ENCODE results near the gene TTC24.
A peak's percentile ranks its signal among the peaks of the same experiment; 100 is the strongest.

TTC24 gene

DNA sequence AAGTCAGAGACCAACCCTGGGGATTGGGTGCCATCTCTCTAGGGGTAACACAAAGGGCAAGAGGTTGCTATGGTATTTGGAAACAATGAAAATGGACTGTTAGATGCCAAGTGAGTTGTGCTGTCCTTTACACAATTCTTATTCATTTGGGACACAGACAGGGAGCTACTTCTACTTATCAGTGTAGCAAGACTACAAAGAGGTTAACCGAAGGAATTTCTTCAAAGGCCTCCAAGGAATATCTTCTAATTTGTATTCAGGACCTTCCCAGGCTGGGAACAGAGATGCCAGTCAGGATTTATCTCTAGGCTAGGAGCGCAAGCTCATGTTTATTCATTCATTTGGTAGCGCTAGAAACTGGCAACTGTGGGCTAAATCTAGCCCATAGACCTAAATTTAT is 14.7 kb downstream of the TTC24 start:
- DNase-seq (ENCODE audit: low read depth) = no peak
- TF ChIP-seq CTCF (conservative IDR thresholded peaks at IDR 0.05; ENCODE audit: control insufficient read depth, insufficient read depth, low read depth, low read length) = no peak

GRCh38 chr1:156595016-156595415 is 15.5 kb downstream of the TTC24 start:
- TF ChIP-seq CTCF (conservative IDR thresholded peaks at IDR 0.05; ENCODE audit: control insufficient read depth, insufficient read depth, low read depth, low read length) = no peak
- DNase-seq (ENCODE audit: low read depth) = no peak
- H3K4me3 ChIP-seq (ENCODE audit: control insufficient read depth, low read depth, low read length) = no peak overlapping the region

More for the DNA sequence above, 14.7 kb downstream of the TTC24 start:
- no peak overlapping the region for H3K4me3 ChIP-seq (ENCODE audit: control insufficient read depth, low read depth, low read length)

DNA sequence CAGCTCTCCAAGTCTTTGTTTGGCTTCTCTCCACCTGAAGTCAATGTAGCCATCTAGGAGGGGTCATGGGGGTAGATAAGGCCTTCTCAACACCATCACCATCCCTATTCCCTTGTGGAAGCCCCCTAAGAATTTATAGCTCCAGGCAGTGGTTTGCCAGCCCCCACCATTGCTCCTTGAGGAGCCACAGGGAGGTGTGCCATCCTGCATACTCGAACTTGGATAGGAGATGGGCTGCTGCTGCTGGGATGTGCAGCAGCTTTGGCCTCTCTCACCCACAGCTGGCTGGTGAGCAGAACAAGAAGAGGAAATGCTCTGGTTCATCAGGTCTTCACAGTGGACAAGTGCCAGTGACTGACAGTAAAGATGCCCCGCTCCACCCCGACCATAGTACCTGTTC is 16.9 kb downstream of the TTC24 start:
- no peak for DNase-seq (ENCODE audit: low read depth)
- H3K4me3 ChIP-seq (ENCODE audit: control insufficient read depth, low read depth, low read length) = no peak overlapping the region
- TF ChIP-seq CTCF (conservative IDR thresholded peaks at IDR 0.05; ENCODE audit: control insufficient read depth, insufficient read depth, low read depth, low read length) = no peak

GRCh38 chr1:156598125-156598524 is 18.6 kb downstream of the TTC24 start:
- no peak for TF ChIP-seq CTCF (conservative IDR thresholded peaks at IDR 0.05; ENCODE audit: control insufficient read depth, insufficient read depth, low read depth, low read length)
- H3K4me3 ChIP-seq (ENCODE audit: control insufficient read depth, low read depth, low read length) = no peak overlapping the region
- DNase-seq (ENCODE audit: low read depth) = no peak

GRCh38 chr1:156598731-156599432 is 19.4 kb downstream of the TTC24 start:
- no peak for DNase-seq (ENCODE audit: low read depth)
- no peak overlapping the region for H3K4me3 ChIP-seq (ENCODE audit: control insufficient read depth, low read depth, low read length)
- TF ChIP-seq CTCF (conservative IDR thresholded peaks at IDR 0.05; ENCODE audit: control insufficient read depth, insufficient read depth, low read depth, low read length) = no peak

DNA sequence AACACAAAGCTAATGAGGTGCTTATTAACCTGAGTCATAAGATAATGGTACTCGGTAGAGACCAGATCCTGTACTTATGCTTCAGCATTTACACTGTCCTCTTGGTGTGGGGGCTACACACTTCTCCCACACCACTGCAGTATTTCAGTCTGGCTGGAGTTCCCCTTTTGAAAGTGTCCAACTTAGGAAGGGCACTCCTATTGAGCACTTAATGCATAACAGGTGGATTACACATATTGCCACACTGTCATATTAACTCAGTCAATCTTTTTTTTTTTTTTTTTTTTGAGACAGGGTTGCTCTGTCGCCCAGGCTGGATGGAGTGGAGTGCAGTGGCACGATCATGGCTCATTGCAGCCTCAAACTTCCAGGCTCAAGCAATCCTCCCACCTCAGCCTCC is 20.3 kb downstream of the TTC24 start:
- peak; percentile 1 for TF ChIP-seq CTCF (conservative IDR thresholded peaks at IDR 0.05; ENCODE audit: control insufficient read depth, insufficient read depth, low read depth, low read length)
- peak; percentile 22 for DNase-seq (ENCODE audit: low read depth)
- no peak overlapping the region for H3K4me3 ChIP-seq (ENCODE audit: control insufficient read depth, low read depth, low read length)

GRCh38 chr1:156600733-156601121 is 21.2 kb downstream of the TTC24 start:
- peak overlapping the region; percentile 97 for H3K4me3 ChIP-seq (ENCODE audit: control insufficient read depth, low read depth, low read length)
- peak; percentile 16 for DNase-seq (ENCODE audit: low read depth)

More at GRCh38 chr1:156600733-156601121, 21.2 kb downstream of the TTC24 start:
- TF ChIP-seq CTCF (conservative IDR thresholded peaks at IDR 0.05; ENCODE audit: control insufficient read depth, insufficient read depth, low read depth, low read length) = no peak
